GM12873 (cell line): ENCODE data around the gene EIF1B.

ENCODE experiments used
- TF ChIP-seq, protein P1 (sequence below): IDR thresholded peaks from 2 replicates; pipeline ENCODE4 v1.5.1; 2012; ENCODE audit warnings: low read depth, mild to moderate bottlenecking, moderate library complexity, low read length, control low read depth; ENCODE audit not compliant: insufficient read depth; ENCODE audit errors: missing control alignments

EIF1B gene

DNA sequence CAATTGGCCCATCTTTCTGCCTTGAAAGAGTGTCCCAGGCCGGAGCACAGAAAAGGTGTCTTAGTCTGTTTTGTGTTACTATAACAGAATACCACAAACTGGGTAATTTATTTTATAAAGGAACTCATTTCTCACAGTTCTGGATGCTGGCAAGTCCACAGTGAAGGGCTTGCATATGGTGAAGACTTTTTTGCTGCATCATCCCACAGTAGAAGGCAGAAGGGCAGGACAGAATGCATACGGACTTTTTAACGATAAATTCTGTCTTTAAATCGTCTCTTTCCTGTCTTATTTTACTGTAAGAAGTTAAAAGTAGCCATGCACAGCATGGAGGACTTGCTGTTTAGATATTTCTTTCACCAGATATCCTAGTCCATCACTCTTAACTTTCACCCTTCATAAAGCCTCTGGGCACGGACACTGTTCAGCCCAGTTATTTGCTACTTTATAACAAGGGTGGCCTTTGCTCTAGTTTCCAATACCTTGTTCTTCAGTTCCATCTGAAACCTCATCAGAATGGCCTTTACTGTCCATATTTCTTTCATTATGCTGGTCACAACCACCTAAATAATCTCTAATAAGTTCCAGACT is 10.3 kb upstream of the EIF1B start:
- TF ChIP-seq, protein P1, sequence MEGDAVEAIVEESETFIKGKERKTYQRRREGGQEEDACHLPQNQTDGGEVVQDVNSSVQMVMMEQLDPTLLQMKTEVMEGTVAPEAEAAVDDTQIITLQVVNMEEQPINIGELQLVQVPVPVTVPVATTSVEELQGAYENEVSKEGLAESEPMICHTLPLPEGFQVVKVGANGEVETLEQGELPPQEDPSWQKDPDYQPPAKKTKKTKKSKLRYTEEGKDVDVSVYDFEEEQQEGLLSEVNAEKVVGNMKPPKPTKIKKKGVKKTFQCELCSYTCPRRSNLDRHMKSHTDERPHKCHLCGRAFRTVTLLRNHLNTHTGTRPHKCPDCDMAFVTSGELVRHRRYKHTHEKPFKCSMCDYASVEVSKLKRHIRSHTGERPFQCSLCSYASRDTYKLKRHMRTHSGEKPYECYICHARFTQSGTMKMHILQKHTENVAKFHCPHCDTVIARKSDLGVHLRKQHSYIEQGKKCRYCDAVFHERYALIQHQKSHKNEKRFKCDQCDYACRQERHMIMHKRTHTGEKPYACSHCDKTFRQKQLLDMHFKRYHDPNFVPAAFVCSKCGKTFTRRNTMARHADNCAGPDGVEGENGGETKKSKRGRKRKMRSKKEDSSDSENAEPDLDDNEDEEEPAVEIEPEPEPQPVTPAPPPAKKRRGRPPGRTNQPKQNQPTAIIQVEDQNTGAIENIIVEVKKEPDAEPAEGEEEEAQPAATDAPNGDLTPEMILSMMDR = no peak

DNA sequence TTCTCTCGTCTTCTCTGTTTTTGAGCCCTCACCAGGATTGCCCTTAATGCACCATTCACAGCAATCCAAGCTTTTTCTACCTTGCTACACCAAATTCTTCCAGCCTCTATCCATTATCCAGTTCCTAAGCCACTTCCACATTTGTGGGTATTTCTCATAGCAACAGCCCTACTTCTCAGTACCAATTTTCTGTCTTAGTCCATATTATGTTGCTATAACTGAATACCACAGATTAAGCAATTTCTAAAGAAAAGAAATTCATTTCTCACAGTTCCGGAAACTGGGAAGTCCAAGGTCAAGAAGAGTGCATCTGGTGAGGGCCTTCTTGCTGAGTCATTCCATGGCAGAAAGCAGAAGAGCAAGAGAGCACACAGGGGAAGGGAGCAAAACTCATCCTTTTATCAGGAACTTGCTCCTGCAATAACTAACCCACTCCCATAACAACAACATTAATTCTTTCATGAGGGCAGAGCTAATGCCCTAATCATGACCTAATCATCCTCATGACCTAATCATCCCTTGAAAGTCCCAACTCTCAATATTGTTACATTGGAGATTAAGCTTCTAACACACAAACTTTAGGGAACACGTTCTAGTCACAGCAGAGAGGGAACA is 9.7 kb upstream of the EIF1B start:
- TF ChIP-seq, protein P1 = no peak

DNA sequence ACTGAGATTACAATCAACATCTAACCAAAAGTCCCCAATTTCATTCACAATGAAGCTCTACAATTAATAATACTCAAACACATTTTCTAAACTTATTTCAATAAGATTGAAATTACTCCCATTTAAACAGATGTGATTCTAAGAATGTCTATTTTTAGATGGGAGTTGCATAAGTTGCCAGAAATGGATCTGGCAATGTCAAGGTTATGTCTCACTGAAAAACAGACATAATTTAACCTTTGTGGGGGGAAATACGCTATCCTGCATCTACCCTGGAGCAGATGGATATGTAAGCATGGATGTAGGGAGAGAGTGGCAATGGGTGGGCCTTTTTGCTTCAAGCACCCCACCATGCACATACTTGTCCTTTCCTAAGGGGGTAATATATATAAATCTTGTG is 6.7 kb upstream of the EIF1B start:
- TF ChIP-seq, protein P1 = no peak

DNA sequence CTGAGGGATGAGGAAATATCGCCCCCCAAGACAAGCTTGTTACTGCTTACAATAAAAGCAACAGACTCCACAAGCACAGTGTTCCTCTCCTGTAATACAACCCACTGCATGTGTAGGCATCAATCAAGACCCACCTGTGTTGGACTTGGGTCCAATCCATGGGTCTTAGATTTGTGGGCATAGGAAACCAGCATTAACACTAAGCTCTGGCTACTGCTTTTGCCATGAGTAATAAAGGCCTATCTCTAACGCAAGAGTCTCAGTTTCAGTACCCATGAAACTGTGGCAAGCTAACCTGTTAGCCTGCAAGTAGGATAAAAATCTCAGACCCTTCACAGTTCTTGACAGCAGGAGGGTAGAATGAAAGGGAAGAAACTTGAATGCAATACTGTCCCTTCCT is 5.2 kb upstream of the EIF1B start:
- TF ChIP-seq, protein P1 = no peak

DNA sequence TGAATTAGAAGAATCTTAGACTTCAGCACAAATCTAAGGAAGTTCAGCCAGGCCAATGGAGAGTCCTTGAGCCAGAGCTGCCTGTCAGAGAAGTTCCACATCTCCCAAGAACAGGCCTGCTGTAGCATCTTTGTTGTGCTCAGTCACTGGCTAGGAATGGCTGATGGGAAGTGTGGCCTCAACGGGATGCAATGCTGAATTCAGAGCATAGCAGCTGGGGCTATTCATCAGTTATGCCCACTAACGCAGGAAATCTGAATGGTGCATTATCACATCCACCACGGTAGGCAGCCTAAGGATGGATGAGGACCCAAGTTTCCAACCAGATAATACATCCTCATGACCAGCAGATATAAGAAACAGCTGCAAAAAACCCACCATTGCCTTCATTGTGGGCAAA is 3.2 kb upstream of the EIF1B start:
- TF ChIP-seq, protein P1 = no peak

DNA sequence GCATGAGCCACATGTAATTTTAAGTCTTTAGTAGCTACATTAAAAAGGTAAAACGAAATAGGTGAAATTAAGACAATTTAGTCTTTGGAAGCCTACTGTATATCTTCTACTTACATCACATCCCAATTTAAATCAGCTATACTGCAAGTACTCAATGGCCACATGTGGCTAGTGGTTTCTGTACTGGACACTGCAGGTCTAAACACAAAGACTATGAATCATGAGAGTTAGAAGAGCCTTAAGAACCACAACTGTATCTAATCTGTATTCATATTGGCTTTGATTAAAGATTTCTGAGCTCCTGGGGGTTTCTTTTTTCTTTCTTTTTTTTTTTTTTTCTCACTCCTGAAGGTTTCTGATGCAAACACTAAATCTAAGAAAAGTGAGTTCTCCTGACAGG is 2.3 kb upstream of the EIF1B start:
- TF ChIP-seq, protein P1 = no peak

DNA sequence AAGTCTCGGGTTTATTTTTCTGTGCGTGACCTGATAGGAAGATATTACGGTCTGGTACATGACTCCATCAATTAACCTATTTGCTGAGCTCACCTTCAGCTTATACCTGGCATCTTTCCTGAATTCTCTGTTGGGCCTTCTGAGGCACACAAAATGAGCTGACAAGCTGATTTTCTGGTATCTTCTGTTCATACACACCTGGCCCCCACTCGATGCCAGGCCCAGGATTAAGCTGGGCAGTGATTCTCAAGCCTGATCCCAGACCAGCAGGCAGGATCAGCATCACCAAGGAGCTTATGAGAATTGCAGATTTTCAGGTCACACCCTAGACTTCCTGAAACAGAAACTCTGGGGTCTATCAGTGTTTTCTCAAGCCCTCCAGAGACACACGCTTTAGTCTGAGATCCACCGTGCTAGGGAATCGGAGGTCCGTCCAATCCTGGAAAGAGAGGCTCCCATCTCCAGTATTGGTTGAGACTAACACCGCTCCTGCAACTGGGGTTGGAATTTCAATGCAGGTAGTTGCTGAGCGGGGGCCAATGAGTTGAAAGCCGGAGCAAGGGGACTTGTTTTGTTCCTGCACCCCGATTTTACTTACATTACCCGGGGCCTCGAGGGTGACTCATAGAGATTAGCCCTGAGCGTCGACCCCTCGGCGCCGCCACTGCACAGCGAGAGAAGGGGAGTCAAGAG is 636 bp upstream of the EIF1B start:
- TF ChIP-seq, protein P1 = no peak
